Measurements from ENCODE around the gene NELFB.

The NELFB gene

DNA sequence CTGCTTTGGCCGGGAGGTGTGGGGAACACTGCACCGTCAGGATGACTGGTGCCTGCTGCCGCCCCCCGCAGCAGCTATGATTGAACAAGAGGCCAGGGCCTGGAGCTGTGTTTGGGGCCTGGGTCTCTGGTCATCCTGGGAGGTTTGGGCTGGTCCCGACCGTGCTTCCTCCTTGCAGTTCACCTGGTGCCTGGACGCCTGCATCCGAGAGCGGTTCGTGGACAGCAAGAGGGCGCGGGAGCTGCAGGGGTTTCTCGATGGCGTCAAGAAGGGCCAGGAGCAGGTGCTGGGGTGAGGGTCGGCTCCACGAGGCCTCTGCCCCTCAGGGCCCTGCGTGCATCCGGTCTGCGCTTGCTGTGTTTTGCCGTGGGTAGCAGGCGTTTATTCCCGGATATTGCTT, 8.9 kb downstream of the NELFB start:
- H3K4me1 ChIP-seq (ENCODE audit: insufficient read depth, low read length, severe bottlenecking) = peaks cover 25% of the 10 kb centered on the region
- H3K36me3 ChIP-seq (ENCODE audit: insufficient read depth, low read length) = peaks cover 36% of the 10 kb centered on the region
- no peaks in the 10 kb centered on the region for H3F3A ChIP-seq (ENCODE audit: insufficient read depth, low read length)
- no peak for TF ChIP-seq EZH2 (IDR thresholded peaks at IDR 0.05; ENCODE audit: borderline replicate concordance, low read length)
- TF ChIP-seq, protein P1, sequence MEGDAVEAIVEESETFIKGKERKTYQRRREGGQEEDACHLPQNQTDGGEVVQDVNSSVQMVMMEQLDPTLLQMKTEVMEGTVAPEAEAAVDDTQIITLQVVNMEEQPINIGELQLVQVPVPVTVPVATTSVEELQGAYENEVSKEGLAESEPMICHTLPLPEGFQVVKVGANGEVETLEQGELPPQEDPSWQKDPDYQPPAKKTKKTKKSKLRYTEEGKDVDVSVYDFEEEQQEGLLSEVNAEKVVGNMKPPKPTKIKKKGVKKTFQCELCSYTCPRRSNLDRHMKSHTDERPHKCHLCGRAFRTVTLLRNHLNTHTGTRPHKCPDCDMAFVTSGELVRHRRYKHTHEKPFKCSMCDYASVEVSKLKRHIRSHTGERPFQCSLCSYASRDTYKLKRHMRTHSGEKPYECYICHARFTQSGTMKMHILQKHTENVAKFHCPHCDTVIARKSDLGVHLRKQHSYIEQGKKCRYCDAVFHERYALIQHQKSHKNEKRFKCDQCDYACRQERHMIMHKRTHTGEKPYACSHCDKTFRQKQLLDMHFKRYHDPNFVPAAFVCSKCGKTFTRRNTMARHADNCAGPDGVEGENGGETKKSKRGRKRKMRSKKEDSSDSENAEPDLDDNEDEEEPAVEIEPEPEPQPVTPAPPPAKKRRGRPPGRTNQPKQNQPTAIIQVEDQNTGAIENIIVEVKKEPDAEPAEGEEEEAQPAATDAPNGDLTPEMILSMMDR (IDR thresholded peaks at IDR 0.05; ENCODE audit: low read length) = no peak
- no peak overlapping the region for H3K9ac ChIP-seq (ENCODE audit: low read length)
- H3K79me2 ChIP-seq (ENCODE audit: insufficient read depth, low read length) = no peaks in the 10 kb centered on the region
- H3K4me3 ChIP-seq (ENCODE audit: low read depth, low read length, poor library complexity, severe bottlenecking) = no peak overlapping the region
- no peak overlapping the region for H3K4me2 ChIP-seq (ENCODE audit: low read length)
- H3K27me3 ChIP-seq (ENCODE audit: insufficient read depth, low read length) = no peaks in the 10 kb centered on the region
- no peaks in the 10 kb centered on the region for H4K20me1 ChIP-seq (ENCODE audit: insufficient read depth, low read length)
- no peak overlapping the region for H2AFZ ChIP-seq (ENCODE audit: low read length)
- no peaks in the 10 kb centered on the region for H3K9me3 ChIP-seq (ENCODE audit: low read length)
- H3K27ac ChIP-seq (ENCODE audit: low read depth, low read length, poor library complexity, severe bottlenecking) = no peak overlapping the region
- no peaks in the 10 kb centered on the region for H3K9me2 ChIP-seq (ENCODE audit: low read depth, low read length)

DNA sequence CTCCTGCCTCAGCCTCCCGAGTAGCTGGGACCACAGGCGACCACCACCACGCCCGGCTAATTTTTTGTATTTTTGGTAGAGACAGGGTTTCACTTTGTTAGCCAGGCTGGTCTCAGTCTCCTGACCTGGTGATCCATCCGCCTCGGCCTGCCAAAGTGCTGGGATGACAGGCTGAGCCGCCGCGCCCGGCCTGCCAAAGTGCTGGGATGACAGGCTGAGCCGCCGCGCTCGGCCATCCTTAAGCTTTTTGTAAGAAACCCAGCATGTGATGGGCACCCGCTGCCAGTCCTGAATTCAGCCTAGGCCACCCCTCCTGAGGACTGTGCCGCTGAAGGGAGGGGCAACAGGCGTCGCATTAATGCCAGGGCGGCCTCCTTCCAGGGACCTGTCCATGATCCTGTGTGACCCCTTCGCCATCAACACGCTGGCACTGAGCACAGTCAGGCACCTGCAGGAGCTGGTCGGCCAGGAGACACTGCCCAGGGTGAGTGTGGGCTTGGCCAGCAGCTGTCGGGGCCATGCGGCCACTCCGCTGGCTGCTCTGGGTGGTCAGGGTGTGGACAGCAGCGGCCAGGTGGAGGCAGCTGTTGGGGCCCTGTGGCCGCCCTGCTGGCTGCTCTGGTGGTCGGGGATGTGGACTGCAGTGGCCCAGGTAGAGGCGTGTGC, 10.5 kb downstream of the NELFB start:
- no peaks in the 10 kb centered on the region for H3F3A ChIP-seq (ENCODE audit: insufficient read depth, low read length)
- no peaks in the 10 kb centered on the region for H3K79me2 ChIP-seq (ENCODE audit: insufficient read depth, low read length)
- H3K9me3 ChIP-seq (ENCODE audit: low read length) = no peaks in the 10 kb centered on the region
- H3K9me2 ChIP-seq (ENCODE audit: low read depth, low read length) = no peaks in the 10 kb centered on the region
- H3K4me3 ChIP-seq (ENCODE audit: low read depth, low read length, poor library complexity, severe bottlenecking) = no peak overlapping the region
- H3K9ac ChIP-seq (ENCODE audit: low read length) = no peak overlapping the region
- H2AFZ ChIP-seq (ENCODE audit: low read length) = no peak overlapping the region
- peaks cover 37% of the 10 kb centered on the region for H3K36me3 ChIP-seq (ENCODE audit: insufficient read depth, low read length)
- no peaks in the 10 kb centered on the region for H3K27me3 ChIP-seq (ENCODE audit: insufficient read depth, low read length)
- no peak overlapping the region for H3K27ac ChIP-seq (ENCODE audit: low read depth, low read length, poor library complexity, severe bottlenecking)
- H4K20me1 ChIP-seq (ENCODE audit: insufficient read depth, low read length) = no peaks in the 10 kb centered on the region
- H3K4me1 ChIP-seq (ENCODE audit: insufficient read depth, low read length, severe bottlenecking) = peaks cover 34% of the 10 kb centered on the region
- no peak for TF ChIP-seq EZH2 (IDR thresholded peaks at IDR 0.05; ENCODE audit: borderline replicate concordance, low read length)
- TF ChIP-seq, protein P1 (IDR thresholded peaks at IDR 0.05; ENCODE audit: low read length) = no peak
- no peak overlapping the region for H3K4me2 ChIP-seq (ENCODE audit: low read length)

DNA sequence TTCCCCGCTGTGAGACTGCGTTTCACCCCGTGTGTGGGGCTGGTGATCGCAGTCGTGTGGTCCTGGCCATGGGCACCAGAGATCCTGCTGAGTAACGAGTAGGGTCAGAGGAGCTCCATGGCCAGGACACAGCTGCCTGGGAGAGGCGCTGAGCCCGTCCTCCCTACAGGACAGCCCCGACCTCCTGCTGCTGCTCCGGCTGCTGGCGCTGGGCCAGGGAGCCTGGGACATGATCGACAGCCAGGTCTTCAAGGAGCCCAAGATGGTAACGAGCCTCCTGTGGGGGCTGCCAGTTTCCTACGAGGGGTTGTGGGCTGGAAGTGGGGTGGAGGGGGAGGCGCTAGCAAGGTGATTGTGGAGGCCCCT, 11.0 kb downstream of the NELFB start:
- TF ChIP-seq, protein P1 (IDR thresholded peaks at IDR 0.05; ENCODE audit: low read length) = no peak
- no peak for TF ChIP-seq EZH2 (IDR thresholded peaks at IDR 0.05; ENCODE audit: borderline replicate concordance, low read length)
- H3K27ac ChIP-seq (ENCODE audit: low read depth, low read length, poor library complexity, severe bottlenecking) = no peak overlapping the region

More for the DNA sequence above, 11.0 kb downstream of the NELFB start:
- H3K4me2 ChIP-seq (ENCODE audit: low read length) = no peak overlapping the region
- H3K79me2 ChIP-seq (ENCODE audit: insufficient read depth, low read length) = no peaks in the 10 kb centered on the region
- no peak overlapping the region for H3K4me3 ChIP-seq (ENCODE audit: low read depth, low read length, poor library complexity, severe bottlenecking)
- peaks cover 41% of the 10 kb centered on the region for H3K36me3 ChIP-seq (ENCODE audit: insufficient read depth, low read length)
- H3K27me3 ChIP-seq (ENCODE audit: insufficient read depth, low read length) = no peaks in the 10 kb centered on the region
- no peaks in the 10 kb centered on the region for H4K20me1 ChIP-seq (ENCODE audit: insufficient read depth, low read length)
- no peak overlapping the region for H2AFZ ChIP-seq (ENCODE audit: low read length)
- H3K9me3 ChIP-seq (ENCODE audit: low read length) = no peaks in the 10 kb centered on the region
- no peak overlapping the region for H3K9ac ChIP-seq (ENCODE audit: low read length)
- H3F3A ChIP-seq (ENCODE audit: insufficient read depth, low read length) = no peaks in the 10 kb centered on the region
- no peaks in the 10 kb centered on the region for H3K9me2 ChIP-seq (ENCODE audit: low read depth, low read length)
- H3K4me1 ChIP-seq (ENCODE audit: insufficient read depth, low read length, severe bottlenecking) = peaks cover 37% of the 10 kb centered on the region

Measured in OCI-LY1 (cell line).